GM21737 (cell line): ENCODE results near the gene RFT1.

Source experiments
- ATAC-seq: cut with Tn5 transposase; IDR thresholded peaks from one replicate; pipeline ENCODE4 v1.9.1; 2021; ENCODE audit warnings: mild to moderate bottlenecking, moderate library complexity; ENCODE audit not compliant: unreplicated experiment

RFT1 gene

GRCh38 chr3:53129344-53129743, 891 bp downstream of the RFT1 start:
- no peak for ATAC-seq

- no peak for ATAC-seq
Observed at GRCh38 chr3:53126601-53127000, 3.6 kb downstream of the RFT1 start.

GRCh38 chr3:53123953-53124352, 6.3 kb downstream of the RFT1 start:
- no peak for ATAC-seq

DNA sequence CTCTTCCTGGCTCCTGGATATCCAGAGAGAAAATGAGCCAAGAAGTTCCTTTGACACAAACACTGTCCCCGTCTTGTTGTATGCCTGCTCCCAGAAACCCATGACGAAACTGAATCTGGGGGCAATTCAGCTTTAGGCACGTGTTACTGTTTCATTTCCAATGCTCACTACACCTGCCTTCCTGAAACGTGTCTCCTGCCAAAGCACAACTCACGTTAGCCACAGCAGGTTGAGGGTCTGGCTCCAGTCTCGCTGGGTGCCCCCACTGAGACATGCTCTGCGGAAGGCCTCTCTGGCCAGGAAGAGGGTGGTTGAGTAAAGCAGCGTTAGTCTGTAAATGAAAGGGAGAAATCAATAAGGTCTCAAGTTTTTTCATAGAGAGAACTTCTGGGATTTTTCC, 6.7 kb downstream of the RFT1 start:
- ATAC-seq = no peak

DNA sequence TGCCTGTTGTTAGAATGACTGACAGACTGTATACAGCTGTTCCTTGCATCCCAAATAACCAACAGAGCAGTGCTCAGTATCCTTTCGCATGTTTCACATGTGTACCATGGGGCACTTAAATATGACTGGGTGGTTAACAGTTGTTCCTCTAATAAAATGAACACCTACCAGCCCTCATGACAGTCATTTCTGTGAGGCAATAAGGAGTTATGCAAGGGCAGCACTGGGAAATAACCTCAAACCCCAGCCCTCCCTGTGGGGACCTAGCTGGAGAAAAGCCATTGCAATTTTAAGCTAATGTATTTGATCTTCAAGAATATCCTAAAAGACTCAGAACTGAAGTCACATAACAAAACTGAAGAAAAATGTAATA, 7.3 kb downstream of the RFT1 start:
- ATAC-seq = no peak

GRCh38 chr3:53122255-53122932, 7.8 kb downstream of the RFT1 start:
- ATAC-seq = no peak

DNA sequence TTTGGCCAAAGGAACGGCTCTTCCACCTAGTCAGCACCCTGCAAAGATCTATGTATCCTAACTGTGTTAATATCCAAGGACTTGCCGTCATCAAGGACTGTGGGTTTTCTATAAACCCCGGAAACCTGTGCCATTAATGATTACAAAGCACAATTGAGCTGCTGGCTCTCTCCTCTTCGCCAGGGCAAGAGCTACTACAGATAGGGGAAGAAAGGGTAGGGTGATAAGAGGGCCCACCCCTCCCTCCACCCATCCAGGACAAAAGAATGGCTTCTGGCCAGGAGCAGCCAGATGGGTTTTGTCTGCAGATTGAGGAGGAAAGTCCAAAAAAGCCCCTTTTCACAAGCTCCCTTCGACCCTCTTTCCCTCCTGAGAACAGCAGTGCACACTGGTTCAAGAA, 9.9 kb downstream of the RFT1 start:
- ATAC-seq = no peak

DNA sequence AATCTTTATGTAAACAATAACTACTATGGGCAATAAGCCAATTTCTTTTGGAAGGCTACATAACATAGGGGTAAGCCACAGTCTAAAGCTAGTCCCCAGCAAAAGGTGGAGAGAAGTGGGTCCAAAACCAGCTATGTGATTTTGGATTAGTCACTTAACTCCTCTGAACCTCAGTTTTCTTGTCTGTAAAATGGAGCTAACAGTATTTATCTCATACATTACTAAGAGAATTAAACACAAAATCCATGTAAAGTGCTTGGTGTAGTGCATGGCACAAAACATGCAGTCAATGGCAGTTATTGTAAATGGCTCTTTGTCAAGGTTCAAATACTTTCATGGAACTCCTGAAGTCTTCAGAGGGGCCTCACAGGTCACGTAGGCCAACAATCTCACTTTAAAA, 13.3 kb downstream of the RFT1 start:
- no peak for ATAC-seq

DNA sequence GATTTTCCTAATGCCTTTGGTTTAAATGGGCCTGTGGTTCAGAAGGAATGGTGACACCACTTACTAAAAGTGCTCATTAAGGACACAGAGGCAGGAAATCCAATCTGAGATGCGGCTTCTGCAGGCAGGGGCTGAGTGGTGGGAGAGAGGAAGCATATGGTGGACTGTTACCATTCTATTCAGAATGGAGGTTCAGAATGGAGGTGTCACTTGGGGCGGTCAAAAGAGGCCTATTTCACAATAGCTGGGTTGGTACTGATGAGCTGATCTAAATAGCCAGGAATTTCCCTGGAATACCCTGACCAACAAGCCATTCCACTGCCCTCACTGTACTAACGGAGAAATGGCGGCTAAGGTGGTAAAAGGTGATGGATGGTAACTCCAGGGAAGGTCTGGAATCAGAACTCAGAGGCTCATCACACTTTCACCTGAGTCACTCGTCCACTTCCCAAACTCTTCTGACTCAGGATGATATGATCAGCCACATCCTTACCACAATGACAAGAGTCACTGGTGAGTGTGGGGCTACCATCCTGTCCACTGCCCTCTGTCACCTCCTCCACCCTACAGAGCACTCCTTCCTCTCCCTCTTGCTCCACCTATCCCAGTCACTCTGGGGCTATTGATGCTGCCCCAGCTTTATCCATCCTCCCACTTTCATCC, 15.7 kb downstream of the RFT1 start:
- ATAC-seq = no peak

GRCh38 chr3:53114011-53114400, 16.2 kb downstream of the RFT1 start:
- peak; percentile 63 for ATAC-seq

GRCh38 chr3:53113293-53114010, 16.8 kb downstream of the RFT1 start:
- ATAC-seq = no peak

- no peak for ATAC-seq
Observed at GRCh38 chr3:53111822-53112221, 18.4 kb downstream of the RFT1 start.

- no peak for ATAC-seq
Observed at GRCh38 chr3:53109891-53110771, 20.1 kb downstream of the RFT1 start.

DNA sequence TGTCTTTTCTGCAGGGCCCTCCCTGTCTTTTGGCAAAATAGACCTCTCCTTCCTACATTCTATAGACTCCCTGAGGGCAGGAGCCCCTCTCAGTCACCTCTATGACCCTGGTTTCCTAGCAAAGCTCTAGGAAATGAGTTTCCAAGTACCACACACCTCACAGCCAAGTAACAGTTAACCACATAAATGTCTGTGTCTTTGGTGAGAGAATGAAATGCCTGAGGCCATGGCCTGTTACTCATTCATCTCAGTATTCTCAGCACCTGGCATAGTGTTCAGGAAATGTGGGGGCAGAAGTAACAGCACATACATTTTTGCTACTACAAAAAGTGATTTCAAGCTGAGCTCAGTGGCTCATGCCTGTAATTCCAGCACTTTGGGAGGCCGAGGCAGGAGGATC, 21.0 kb downstream of the RFT1 start:
- ATAC-seq = no peak

DNA sequence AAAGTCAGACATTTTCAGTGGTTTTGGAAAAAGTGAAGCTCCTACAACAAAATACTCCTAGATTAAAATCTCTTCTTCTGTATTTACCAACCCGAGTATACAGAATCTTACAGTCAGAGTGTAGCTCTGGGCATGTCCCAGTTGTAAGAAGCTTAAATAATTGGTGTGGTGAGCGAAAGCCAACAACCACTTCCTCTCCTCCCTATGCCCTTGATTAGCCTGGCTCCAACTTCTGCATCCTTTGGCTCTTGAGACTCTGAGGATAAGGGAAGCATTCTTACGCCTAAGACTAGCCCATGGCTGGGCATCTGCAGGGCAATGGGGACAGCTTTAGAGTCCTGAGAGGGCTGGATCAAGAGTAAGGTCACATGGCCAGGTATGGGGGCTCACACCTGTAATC, 25.5 kb downstream of the RFT1 start:
- ATAC-seq = no peak

DNA sequence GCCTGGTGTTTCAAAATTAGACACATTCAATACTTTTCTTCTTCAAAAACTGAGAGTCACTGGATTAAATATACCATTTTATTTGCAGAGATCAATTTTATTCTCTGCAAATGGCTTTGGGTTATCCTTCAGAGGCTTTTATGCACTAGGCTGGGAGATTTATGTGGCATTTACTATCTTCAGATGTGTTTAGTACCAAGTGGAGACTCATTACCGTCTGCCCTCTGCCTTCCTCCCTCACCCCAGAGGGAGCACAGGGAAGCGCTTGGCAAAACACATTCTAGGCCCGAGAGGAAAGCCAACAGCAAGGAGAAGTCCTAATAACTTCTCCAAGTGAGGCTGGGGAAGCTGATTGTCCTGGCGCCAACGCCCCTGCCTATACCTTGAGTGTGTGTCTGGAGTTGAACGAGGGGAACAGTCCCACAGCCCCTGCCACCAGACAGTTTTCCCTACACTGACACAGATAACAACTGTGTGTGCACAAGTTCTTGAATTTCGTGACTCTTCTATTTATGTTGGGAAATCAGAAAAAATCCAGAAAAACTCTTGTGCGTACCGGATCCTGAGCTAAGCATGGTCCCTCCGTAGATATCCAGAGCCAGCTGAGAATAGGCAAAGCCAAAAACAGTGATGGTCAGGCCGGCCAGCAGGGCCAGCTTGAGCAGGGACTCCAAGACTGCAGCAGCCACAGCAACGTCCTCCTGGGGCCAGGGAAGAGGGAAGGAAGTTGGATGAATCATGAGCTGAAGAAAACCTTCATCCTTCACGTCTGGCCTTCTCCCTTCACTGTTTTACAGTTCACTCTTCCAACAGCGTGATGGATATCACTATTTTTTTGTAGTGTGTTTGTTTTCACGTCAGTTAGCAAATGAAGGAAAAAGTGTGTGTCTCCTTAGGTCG, 26.6 kb downstream of the RFT1 start:
- ATAC-seq = no peak

DNA sequence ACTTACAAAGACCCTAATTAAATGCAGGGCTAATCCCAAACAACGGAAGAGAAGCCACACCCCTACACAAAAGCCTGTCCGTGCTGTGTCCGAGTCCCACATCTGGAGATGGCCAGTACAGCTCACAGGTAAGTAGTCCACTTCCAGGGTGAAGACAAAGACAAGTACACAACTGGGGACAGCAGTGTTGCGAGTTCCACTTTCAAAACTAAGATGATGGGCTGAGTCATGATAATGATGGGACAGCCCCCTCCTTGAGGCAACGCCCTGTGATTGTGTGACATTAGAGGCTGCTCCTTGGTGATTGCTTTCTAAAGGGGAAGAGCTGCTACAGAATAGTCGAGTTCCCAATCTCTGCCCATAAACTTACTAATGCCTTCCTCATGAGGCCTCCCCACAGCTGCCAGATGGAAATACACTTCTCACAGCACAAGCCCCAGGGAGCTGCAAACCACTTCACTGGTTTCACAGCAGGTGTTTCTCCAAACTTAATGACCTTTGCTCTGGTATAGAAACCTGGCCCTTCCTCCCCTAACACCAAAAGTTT, 27.6 kb downstream of the RFT1 start:
- ATAC-seq = peak; percentile 77

DNA sequence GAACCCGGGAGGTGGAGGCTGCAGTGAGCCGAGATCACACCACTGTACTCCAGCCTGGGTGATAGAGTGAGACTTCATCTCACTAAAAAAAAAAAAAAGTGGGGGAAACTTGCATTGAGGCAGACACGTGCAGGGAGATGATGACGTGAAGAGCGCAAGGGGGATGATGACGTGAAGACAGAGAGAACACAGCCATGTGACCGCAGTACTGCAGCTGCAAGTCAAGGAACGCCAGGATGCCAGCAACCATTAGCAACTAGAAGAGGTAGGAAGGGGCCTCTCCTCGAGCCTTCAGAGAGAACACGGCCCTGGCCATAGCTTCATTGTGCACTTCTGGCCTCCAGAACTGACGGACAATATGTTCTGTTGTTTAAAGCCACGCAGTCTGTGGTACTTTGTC, 28.3 kb downstream of the RFT1 start:
- no peak for ATAC-seq

DNA sequence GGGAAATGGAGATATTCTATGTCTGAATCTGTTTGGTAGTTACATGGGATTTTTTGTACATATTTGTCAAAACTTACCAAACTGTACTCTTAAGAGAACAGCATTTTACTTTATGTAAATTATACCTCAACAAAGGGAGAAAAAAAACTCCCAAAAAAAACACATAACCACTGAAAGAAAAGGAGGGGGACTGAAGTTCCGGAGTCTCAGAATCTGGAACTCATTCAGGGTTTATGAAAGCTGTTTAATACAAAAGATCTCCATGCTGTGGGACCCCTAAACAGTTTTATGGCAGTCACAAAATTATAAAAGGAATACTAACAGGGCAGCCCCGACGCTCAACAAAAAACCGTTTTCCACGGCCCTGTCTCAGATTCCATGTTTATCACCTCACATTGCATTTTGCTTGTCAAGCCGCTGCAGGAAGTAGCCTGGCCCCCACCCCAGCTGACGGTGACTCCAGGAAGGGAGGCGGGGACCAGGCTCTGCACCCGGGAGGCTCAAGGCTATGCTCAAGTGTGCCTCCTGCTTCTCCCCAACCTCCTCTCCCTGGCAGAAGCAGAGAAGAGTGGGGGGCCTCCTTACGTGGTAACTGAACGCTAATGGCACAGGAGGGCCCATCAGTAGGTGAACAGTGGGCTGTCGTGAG, 29.3 kb downstream of the RFT1 start:
- no peak for ATAC-seq

DNA sequence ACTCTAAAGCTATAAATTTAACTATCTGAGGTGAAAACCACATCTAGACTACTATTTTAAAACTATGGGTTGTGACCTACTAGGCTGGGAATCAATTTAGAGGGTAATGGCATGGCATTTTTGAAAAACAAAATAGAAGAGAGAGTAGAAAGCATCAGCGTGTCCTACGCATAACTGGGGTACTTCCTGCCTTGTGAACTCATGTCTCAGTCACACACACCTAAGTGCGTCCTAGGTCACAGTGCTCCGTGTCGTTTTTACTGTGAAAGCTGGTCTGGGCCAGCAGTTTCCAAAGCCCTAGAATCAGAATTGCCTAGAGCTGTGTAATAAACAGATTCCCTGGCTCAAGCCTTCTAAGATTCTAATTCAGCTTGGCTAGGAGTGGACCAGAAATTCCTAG, 32.3 kb downstream of the RFT1 start:
- no peak for ATAC-seq
